GM18520 (cell line): ENCODE results near the gene NRSN1.
"Not testable (repeated sequence)": the region's sequence is repeated elsewhere in the genome, so short reads cannot be mapped to it uniquely, and the experiment has no call there.

ENCODE experiments used
- ATAC-seq: cut with Tn5 transposase; IDR thresholded peaks from one replicate; pipeline ENCODE4 v1.9.1; 2021; ENCODE audit not compliant: unreplicated experiment

NRSN1 gene

DNA sequence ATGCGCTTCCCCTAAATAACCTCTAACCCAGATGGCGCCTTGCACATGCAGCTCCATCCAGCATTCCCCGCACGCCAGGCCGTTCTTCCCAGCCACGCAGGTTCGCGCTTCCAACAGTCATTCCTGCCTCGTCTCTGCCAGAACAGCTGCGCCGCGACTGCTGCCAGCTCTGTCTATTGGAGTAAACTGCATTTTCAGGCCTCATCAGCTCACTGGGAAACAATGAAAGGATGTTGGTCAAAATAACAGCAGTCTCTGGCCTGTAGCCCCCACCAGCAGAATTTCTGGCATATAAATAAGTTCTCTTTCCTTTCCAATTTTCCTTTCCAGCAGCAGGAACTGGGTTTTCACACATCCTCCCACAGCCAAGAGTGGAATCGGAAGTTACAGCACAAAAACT, 14.6 kb downstream of the NRSN1 start:
- no peak for ATAC-seq

DNA sequence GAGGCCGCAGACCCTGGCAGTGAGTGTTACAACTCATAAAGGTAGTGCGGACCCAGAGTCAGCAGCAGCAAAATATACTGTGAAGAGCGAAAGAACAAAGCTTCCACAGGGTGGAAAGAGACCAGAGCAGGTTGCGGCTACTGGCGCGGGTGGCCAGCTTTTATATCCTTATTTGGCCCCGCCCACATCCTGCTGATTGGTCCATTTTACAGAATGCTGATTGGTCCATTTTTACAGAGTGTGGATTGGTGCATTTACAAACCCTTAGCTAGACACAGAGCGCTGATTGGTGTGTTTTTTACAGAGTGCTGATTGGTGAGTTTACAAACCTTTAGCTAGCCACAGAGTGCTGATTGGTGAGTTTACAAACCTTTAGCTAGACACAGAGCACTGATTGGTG, 16.7 kb downstream of the NRSN1 start:
- not testable (repeated sequence) for ATAC-seq

DNA sequence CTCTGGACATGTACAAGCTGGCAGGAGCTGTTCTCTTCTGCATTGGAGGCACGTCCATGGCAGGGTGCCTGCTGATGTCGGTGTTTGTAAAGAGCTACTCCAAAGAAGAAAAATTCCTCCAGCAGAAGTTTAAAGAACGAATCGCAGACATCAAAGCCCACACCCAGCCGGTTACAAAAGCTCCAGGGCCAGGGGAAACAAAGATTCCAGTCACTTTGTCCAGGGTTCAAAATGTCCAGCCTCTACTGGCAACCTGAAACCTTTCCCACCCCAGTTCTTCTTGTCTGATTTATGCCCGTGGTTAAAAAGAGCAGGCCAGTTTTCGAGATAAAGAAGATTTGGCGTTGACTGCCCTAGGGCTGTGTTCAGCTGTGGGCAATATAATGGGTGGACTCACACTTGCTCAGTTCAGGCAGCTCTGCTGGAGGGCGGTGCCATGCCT, 19.7 kb downstream of the NRSN1 start:
- no peak for ATAC-seq

DNA sequence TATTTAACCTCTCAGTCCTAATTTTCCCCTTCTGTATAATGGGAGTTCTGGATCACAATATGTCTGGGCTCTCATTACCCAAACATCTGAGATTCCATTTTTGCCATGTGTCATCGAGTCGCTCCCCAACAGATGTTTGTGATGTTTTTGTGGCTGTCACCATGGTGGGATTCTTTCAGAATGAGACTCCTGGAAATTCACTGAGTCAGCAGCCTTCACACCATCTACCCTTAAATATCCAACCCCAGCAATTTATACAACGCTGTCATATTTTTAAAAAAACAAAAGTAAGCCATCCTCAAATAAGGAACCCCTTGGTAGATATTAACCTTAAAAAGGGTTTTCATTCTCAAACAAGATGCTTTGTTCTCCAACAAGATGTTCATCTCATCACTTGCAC, 20.9 kb downstream of the NRSN1 start:
- ATAC-seq = no peak

DNA sequence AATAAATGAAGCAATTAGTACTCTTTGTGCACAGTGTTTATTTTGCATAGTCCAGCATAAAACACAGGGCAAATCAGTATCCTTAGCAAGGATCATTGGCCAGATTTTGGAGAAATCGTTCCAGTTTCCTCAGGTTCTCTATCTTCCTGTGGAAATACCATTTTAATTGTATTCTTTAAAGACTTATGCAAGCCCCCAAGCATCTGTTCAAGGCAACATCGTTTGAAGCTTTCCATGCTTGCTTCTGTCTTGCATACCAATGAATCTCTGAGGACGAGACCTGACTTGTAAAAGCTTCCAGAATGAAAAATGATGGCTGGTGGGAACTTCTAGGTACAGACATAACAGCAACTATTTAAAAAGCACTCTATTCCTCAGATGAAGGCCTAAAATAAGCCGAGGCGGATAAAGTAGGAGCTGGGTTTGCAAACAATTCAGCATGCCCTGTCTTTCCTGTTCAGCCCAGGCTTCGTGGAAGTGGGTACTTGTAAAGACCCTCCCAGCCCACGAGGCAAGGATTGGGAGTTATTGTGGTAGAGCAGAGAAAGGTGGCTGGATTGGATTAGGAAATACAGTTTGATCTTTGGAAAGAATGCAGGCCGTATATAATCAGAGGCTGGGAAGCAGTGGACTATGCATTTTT, 21.6 kb downstream of the NRSN1 start:
- ATAC-seq = no peak

DNA sequence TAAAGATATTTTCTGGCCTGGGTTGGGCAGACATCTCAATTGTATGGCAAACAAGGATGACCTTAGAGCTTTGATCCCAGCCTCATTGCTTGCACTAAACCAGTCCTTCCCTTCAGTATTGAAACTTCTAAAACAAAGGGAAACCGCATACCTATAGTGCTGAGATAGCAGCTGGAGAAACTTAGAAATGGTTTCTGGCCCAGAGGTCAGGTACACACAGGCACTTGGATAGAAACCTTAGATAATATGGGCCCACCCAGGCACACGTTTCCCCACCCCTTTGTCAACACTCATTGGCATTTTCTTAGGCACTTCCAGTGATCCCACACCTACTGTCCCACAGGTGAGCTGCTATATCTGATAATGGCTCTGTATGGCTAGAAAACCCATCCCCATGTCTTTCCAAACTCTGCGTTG, 22.1 kb downstream of the NRSN1 start:
- no peak for ATAC-seq

DNA sequence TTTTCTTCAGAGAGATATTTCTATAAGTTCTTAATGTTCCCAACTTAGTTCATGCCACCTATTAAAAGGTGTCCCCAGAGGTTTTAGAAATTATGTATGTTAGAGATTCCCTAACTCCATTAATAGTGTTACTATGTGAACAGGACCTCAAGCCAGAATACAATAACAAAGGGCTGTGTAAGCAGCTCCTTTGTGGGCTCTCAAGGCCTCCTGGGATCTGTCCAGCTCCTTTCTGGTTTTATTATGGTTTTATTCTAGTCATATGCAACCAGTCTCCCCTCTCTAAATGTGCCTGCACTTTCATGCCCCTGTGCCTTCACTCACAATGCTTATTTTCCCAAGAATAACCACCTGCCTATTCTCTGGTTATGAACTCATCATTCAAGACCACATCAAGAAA, 22.7 kb downstream of the NRSN1 start:
- no peak for ATAC-seq

DNA sequence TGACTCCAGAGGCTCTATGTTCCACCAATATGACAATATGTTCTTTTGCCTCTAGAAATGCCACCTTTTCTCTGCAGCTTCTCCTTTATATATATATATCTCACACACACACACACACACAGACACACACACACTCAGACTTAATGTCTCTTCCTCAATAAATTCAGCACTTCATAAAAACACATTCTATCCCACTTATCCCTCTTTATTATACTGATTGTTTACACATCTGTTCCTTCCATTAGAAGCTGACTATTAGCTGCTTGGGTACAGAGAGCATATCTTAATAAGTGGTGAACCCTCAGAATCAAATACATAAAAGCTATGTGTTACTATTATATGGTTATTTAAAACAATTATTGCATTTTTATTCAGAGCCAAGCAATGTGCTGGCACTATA, 23.3 kb downstream of the NRSN1 start:
- no peak for ATAC-seq

DNA sequence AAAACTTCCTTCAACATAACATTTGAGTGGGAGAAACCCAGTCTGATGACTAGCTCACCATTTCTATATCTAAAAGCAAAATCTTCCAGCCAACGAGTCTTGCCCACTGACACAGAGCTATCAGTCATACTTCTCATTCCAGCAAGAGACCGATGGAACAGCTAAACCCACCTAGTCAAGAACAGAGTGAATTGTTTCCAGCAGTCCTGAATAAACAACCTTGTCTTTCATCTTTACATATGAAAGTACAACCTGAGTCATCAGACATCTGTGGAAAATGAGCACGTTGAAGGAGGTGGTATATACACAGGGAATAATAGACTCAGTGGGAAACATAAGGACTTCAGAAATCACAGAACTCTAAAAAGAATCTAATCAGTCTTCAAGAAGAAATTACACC, 23.8 kb downstream of the NRSN1 start:
- no peak for ATAC-seq

DNA sequence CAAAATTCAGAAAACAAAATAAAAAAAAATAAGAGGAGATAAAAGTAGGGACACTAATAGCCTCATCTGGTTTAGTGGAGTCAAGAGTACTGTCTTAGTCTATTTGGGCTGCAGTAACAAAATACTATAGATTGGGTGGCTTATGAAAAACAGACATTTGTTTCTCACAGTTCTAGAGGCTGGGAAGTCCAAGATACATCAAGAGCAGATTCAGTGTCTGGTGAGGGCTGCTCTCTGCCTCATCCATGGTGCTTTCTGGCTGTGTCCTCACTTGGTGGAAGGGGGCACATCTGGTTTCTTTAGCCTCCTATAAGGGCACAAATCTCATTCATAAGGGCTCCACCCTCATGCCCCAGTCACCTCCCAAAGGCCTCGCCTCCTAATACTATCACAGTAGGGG, 26.0 kb downstream of the NRSN1 start:
- no peak for ATAC-seq

DNA sequence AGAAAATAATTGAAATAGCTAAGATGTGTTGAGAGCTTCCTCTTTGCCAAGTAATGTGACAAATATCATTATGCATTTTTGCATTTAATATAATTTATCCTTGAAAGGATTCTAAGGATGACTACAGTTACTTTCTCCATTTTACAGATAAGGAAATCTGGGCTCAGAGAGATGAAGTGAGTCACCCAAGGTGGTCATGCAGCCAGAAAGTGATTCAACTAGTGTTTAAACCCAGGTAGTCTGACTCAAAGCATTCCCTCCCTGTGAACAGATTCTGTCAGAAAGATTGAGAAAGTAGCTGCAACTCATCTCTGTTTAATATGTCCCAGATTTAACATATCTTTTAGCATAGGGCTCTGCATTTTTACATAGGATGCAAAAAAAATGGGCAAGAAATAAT, 28.1 kb downstream of the NRSN1 start:
- no peak for ATAC-seq

DNA sequence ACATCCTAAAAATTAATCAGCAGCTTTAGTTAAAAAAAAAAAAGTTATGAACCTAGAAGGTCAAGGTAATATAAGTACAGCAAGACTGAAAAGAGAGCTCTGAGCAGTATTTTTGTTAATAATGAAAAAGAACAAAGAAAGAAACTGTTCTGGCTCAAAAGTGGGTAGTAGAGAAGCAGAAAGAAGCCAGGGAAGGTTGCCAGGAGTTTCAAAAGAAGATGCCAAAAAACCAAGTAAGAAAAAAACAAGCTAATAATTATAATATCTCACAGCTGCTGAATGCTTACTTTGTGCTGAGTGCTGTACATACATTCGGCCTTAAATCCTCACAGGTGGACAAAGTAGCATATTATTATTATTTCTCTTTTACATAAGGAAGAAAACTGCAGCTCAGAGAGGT, 31.9 kb downstream of the NRSN1 start:
- ATAC-seq = no peak

DNA sequence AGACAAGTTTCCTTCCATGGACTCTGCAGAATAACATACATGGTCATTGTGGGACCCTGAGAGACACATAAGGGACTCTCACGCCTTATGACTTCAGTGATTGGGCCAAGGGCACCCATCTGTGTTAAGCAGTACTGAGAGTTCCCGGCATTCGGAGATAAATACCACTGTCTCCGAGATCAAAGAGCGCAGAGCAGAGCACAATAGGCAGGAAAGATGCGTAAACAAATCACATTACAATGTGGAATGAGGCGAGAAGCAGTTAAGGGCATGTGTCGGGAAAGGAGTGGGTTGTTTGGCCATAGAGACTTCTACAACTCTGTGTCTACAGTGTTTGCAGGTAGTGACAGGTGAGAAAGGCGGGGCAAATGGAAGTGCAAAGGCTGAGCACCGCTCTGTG, 57.6 kb downstream of the NRSN1 start:
- ATAC-seq = no peak

DNA sequence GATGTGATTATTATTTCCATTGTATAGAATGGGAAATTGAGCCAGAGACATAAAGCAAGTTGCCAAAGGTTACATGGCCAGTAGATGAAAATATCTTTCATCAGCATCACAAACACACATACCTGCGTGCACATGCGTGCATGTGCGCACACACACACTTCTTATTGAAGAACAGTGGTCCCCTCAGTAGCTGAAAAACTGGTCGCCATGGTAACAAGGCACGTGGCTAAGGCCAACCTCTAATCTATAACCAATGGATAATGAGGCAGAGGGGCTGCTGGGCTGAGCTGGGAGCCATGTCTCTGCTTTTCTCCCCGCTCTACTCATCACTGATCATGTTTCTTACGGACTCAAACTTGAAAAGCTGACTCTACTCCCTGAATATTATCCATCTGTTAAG, 60.3 kb downstream of the NRSN1 start:
- no peak for ATAC-seq

DNA sequence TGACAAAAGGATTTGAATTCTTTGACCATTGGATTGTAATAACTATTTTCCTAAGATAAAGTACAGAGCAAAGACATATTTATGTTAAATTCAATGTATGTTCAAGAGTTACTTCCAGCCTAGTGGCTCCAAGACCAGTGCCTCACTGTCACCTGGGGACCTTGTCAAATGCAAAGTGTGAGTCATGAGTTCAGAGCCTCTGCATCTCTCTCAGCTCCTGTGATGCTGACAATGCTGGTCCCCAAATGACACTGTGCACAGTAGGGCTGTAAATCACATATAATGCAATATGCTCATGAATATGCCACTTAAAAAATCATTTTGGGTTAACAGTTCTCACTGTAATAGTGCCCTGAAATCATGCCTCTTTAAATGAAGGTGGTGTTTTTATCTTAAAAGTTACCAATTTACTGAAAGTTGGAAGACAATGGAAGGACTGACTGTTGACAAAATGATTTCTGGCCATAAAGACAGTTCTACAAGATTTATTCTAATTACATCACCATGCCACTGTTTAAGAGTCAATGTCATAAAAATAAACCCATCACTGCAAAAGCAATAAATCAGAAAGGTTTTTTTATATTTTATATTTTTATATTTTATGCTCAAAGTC, 62.1 kb downstream of the NRSN1 start:
- ATAC-seq = no peak

DNA sequence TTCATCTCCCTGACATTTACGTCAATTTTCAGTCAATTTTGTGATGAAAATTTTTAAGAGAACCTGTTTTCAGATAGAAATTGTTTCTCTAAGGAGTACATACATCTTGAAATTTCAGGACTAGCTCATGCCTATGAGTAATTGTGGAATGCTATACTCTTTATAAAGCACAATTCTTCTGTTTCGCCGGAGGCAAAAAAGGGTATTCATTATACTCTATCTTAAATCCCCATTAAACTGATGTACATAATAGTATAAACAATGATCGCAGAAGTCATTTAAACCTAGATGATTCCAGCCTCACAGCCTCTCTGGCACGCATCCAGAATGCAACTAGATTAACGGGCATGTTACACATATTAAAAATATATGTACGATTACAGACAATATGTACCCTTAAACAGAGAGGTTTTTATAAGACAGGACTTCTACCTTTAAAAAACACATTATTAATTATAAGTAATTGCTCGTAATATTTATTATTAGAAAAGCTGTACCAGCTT, 62.6 kb downstream of the NRSN1 start:
- ATAC-seq = no peak

DNA sequence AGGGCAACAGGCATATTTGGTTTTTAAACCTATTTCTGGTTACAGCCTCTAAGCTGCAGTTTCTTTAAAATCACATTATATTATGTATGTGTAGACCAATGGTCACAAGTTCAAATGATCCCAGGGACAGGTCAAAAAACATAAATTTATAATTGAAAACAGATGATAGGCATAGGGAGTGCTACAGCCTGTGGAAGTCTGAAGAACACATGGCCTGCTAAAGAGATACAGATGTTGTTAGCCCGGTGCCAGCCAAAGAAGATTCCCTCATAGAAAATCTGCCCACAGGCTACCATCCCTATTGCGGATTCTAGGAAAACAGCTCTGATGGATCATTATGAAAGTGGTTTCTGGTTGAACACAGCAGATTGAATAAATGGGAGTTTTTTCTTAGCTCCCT, 65.3 kb downstream of the NRSN1 start:
- ATAC-seq = no peak

DNA sequence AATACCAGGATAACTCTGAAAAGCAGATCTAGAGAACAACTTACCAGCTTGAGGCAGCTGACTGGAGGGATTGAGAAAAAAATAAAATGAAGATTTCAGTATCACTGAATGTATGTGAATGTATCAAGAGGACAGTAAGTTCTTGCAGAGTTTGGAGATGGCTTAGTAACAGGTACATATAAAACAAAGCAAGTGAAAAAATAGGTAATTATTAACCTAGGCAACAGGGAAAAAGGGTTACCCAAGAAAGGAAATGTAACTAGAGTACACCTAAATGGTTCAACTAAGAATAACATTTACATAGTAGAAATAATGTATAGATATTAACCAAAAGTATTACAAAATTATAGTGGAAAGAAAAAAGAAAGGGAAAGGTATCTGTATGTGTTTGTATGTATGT, 67.3 kb downstream of the NRSN1 start:
- no peak for ATAC-seq

DNA sequence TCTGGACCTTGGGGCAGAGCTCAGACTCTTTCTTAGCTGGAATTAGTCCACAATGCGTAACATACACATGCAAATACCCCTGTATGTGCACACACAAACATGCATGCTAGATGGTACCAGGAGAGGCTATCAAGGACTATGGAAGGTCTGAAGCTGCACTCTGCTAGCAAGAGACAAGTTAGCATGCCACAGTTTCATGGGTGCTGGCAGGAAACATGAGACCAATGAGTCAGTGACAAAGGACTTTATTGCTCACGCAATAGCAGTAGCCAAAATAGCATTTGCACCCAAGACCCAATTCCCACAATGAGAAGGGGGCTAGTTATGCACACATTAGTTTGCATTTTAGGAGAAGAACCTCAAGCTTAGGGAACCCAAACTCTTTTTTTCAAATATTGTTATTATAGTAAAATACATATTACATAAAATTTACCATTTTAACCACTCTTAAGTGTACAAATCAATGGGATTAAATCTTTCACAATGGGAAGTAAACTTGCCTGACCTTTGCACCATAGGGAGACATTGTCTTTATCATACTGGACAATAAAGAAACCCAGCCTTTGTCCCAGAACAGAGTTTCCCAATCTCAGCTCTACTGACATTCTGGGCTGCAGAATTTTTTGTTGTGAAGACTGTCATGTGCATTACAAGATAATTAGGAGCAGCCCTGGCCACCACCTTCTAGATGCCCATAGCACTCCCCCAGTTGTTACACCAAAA, 69.1 kb downstream of the NRSN1 start:
- no peak for ATAC-seq

DNA sequence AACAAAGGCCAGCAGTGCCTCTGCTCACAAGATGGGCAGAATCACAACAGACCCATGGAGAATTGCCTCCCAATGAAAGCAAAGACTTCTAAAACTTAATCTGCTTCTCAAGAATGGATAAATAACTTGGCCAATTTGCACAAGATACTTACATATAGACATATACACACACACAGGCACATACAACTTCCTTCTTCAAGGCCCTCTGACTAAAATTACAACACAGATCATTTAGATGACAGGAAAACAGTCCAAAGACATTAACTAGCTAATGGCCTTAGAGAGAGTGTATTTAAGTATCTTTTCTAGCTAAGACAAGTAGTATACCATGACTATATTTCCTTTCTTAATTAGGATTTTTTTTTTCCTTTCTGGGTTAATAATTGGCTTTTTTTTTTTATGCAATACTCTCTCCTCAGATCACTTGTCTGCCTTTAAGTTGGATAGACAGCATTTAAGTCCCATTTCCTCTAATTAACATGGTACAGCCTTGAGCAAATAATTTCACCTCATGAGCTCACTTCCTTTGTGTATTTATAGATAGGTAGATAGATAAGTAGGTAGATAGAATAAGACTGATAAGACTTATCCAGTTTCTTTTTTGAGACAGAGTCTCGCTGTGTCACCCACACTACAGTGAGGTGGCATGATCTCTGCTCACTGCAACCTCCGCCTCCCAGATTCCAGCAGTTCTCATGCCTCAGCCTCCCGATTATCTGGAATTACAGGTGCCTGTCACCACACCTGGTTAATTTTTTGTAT, 70.0 kb downstream of the NRSN1 start:
- ATAC-seq = no peak
